Loucy (cell line): ENCODE results near the gene ARRDC2.

ENCODE experiments used
- EZH2phosphoT487 ChIP-seq: fragments of 200-600 bp; IDR thresholded peaks from 2 replicates; pipeline ENCODE4 v1.6.1; 2018; ENCODE audit warnings: antibody characterized with exemption, mild to moderate bottlenecking, moderate library complexity, borderline replicate concordance
- TF ChIP-seq, protein P1 (sequence below): fragments of 200-600 bp; sonication (generic); conservative IDR thresholded peaks from 2 replicates; pipeline ENCODE4 v1.5.1; 2014; ENCODE audit warnings: mild to moderate bottlenecking, antibody characterized with exemption, low read length

DNA sequence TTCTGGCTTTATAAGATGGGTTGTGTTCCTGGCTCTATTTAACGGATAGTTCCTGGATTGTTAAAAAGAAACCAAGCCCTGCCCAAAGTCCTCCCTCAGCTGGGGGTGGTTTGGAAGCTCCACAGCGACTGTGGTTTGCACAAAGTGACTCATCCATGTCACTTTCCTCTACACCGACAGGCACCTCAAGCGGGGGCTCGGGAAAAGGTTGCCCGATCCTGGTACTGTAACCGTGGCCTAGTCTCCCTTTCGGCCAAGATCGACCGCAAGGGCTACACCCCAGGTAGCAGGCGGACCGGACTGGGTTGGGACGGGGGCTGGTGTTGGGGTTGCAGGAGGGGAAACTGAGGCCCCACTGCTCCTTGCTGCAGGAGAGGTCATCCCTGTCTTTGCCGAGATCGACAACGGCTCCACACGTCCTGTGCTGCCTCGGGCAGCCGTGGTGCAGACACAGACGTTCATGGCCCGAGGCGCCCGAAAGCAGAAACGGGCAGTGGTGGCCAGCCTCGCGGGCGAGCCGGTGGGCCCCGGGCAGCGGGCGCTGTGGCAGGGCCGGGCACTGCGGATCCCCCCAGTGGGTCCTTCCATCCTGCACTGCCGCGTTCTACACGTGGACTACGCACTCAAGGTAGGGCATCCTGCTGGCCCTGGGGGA is 1.6 kb downstream of the ARRDC2 start:
- TF ChIP-seq, protein P1, sequence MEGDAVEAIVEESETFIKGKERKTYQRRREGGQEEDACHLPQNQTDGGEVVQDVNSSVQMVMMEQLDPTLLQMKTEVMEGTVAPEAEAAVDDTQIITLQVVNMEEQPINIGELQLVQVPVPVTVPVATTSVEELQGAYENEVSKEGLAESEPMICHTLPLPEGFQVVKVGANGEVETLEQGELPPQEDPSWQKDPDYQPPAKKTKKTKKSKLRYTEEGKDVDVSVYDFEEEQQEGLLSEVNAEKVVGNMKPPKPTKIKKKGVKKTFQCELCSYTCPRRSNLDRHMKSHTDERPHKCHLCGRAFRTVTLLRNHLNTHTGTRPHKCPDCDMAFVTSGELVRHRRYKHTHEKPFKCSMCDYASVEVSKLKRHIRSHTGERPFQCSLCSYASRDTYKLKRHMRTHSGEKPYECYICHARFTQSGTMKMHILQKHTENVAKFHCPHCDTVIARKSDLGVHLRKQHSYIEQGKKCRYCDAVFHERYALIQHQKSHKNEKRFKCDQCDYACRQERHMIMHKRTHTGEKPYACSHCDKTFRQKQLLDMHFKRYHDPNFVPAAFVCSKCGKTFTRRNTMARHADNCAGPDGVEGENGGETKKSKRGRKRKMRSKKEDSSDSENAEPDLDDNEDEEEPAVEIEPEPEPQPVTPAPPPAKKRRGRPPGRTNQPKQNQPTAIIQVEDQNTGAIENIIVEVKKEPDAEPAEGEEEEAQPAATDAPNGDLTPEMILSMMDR = no peak
- TF ChIP-seq EZH2phosphoT487 = no peak
